ENCODE results near the gene ITLN1.

GRCh38 chr1:160850541-160850940 lies 34.4 kb downstream of the ITLN1 start:
- no peak for TF ChIP-seq EZH2 (IDR thresholded peaks at IDR 0.05; ENCODE audit: low read length)
- TF ChIP-seq, protein P1, sequence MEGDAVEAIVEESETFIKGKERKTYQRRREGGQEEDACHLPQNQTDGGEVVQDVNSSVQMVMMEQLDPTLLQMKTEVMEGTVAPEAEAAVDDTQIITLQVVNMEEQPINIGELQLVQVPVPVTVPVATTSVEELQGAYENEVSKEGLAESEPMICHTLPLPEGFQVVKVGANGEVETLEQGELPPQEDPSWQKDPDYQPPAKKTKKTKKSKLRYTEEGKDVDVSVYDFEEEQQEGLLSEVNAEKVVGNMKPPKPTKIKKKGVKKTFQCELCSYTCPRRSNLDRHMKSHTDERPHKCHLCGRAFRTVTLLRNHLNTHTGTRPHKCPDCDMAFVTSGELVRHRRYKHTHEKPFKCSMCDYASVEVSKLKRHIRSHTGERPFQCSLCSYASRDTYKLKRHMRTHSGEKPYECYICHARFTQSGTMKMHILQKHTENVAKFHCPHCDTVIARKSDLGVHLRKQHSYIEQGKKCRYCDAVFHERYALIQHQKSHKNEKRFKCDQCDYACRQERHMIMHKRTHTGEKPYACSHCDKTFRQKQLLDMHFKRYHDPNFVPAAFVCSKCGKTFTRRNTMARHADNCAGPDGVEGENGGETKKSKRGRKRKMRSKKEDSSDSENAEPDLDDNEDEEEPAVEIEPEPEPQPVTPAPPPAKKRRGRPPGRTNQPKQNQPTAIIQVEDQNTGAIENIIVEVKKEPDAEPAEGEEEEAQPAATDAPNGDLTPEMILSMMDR (optimal IDR thresholded peaks at IDR 0.05 in 1 of 3, IDR thresholded peaks at IDR 0.05 in 1 of 3, conservative IDR thresholded peaks at IDR 0.05 in 1 of 3; ENCODE audit: extremely low read depth in 1 of 3, insufficient read depth in 2 of 3, low read length in 3 of 3) = no peak

Measured in keratinocyte (primary cell).